Psoas muscle (tissue), 8 donors: ENCODE measurements around the gene ZBTB7A. TPM values are rescaled to one million over a fixed set of nuclear protein-coding genes. Genes with fewer than 3 reads are reported as not detected.

ENCODE experiments used
- ATAC-seq, 4 donors: fragments of 200-7000 bp; cut with Tn5 transposase; one replicate each; pipeline ENCODE4 v1.9.1; 2020; ENCODE audit warnings: moderate library complexity in 3 of 4, mild to moderate bottlenecking in 2 of 4
- DNase-seq, 2 donors: peaks; one replicate each; pipeline ENCODE4 v3.0.0-alpha.2; 2020
- H3K27ac ChIP-seq: fragments of 200-600 bp; one replicate; pipeline ENCODE4 v1.8.0; 2022
- H3K27me3 ChIP-seq, 3 donors: fragments of 200-600 bp in 1 of 3; one replicate each; pipeline versions ENCODE4 v1.6.1 to v1.8.0; 2013 to 2022; ENCODE audit warnings: low read length in 2 of 3, mild to moderate bottlenecking in 2 of 3, moderate library complexity in 1 of 3; ENCODE audit not compliant: insufficient read depth in 3 of 3
- H3K36me3 ChIP-seq, 2 donors: fragments of 200-600 bp in 1 of 2; one replicate each; pipeline versions ENCODE4 v1.6.1 to v1.8.0; 2013 to 2022; ENCODE audit warnings: low read depth in 1 of 2, mild to moderate bottlenecking in 1 of 2, moderate library complexity in 1 of 2; ENCODE audit not compliant: insufficient read depth in 1 of 2
- H3K4me1 ChIP-seq: fragments of 200-600 bp; one replicate; pipeline ENCODE4 v1.8.0; 2022
- H3K4me3 ChIP-seq: fragments of 200-600 bp; one replicate; pipeline ENCODE4 v1.8.0; 2022; ENCODE audit warnings: mild to moderate bottlenecking
- H3K9me3 ChIP-seq: fragments of 200-600 bp; one replicate; pipeline ENCODE4 v1.8.0; 2022
- WGBS, 3 donors: extraction: QIAGEN DNeasy Blood & Tissue Kit; methylation state at CpG; one replicate each; pipeline versions ENCODE4 v1.1.6 to v1.1.7; 2013; 5-methylcytosine and 5-hydroxymethylcytosine counted together
- intact Hi-C, 2 donors: fragments of 100-400 bp; cut with DNase I; formaldehyde crosslinking; loops; one replicate each; pipeline versions ENCODE4 v1.11.0 to v1.14.2; 2022
- polyA plus RNA-seq, 3 donors: library from polyadenylated mRNA; stranded (reverse); fragments of 200-250 nt; gene quantifications; one replicate each; pipeline ENCODE4 v1.2.3, GENCODE V29; 2013
- total RNA-seq, 4 donors: library from RNA; stranded (reverse); fragmentation: NEBNext Ultra II Directional in 2 of 4; extraction: Animal tissue kit (Norgen Biotek cat#: 25700) in 2 of 4; gene quantifications; one replicate each; pipeline versions ENCODE4 v1.2.1 to v1.2.4, GENCODE V29; 2021 to 2023
- TF ChIP-seq, protein P1 (sequence below): fragments of 200-600 bp; IDR thresholded peaks from one replicate; pipeline ENCODE4 v1.8.0; 2022; ENCODE audit warnings: antibody characterized with exemption
- donor health status: healthy with polysubstance abuse.
- donor health status: DM: no; HTN: no; CAD: no; lungs with moderate emphysema.
- donor health status: Bipolar disorder and iron deficiency.
- donor health status: healthy.
- donor health status: DM: yes; HTN: yes; CAD: no.
- donor health status: DM: no; HTN: no; CAD: no.
- donor health status: DM: no; HTN: no; CAD: no.
- donor health status: DM: yes; HTN: yes; CAD: no.

ZBTB7A gene
- total and polyA plus RNA-seq, 7 donors = 18.5 to 55.9 (median 25.7) TPM

GRCh38 chr19:4015705-4016402, 50.8 kb downstream of the ZBTB7A start:
- intact Hi-C loops = no loop called here
- Histone ChIP-seq H3K36me3 (peaks cover 5 to 30% of the 10 kb centered on the region in 2 donors), H3K27ac (peak overlapping the region; percentile 64), H3K4me3 (peak overlapping the region; percentile 54), H3K27me3 (no peaks in the 10 kb centered on the region), H3K4me1 (peaks cover 56% of the 10 kb centered on the region), H3K9me3 (no peaks in the 10 kb centered on the region)
- TF ChIP-seq, protein P1, sequence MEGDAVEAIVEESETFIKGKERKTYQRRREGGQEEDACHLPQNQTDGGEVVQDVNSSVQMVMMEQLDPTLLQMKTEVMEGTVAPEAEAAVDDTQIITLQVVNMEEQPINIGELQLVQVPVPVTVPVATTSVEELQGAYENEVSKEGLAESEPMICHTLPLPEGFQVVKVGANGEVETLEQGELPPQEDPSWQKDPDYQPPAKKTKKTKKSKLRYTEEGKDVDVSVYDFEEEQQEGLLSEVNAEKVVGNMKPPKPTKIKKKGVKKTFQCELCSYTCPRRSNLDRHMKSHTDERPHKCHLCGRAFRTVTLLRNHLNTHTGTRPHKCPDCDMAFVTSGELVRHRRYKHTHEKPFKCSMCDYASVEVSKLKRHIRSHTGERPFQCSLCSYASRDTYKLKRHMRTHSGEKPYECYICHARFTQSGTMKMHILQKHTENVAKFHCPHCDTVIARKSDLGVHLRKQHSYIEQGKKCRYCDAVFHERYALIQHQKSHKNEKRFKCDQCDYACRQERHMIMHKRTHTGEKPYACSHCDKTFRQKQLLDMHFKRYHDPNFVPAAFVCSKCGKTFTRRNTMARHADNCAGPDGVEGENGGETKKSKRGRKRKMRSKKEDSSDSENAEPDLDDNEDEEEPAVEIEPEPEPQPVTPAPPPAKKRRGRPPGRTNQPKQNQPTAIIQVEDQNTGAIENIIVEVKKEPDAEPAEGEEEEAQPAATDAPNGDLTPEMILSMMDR = no peak
- WGBS, 3 donors = 29 to 44% (median 37%) methylated on average over 33 to 37 of the region's 37 CpGs
- DNase-seq (peak in 1 of 2 donors; percentile 76), ATAC-seq (peak; percentile 56 to 71 (median 58))

GRCh38 chr19:4014541-4015491, 51.9 kb downstream of the ZBTB7A start:
- H3K9me3 ChIP-seq = no peaks in the 10 kb centered on the region
- peak overlapping the region; percentile 54 for H3K4me3 ChIP-seq
- DNase-seq (peak; percentile 55 to 74), ATAC-seq (peak; percentile 2 to 24 (median 20))
- 61 to 72% (median 69%) methylated on average over 22 to 25 of the region's 25 CpGs for WGBS, 3 donors
- intact Hi-C loops = loop anchor here in 1 of 2 donors (5.0 kb wide), 1 partner anchor 32 kb away; no protein-coding TSS in a partner anchor
- peak overlapping the region; percentile 64 for H3K27ac ChIP-seq
- no peaks in the 10 kb centered on the region for H3K27me3 ChIP-seq
- TF ChIP-seq, protein P1 = no peak
- H3K4me1 ChIP-seq = peaks cover 63% of the 10 kb centered on the region
- H3K36me3 ChIP-seq = peaks cover 5 to 30% of the 10 kb centered on the region in 2 donors

DNA sequence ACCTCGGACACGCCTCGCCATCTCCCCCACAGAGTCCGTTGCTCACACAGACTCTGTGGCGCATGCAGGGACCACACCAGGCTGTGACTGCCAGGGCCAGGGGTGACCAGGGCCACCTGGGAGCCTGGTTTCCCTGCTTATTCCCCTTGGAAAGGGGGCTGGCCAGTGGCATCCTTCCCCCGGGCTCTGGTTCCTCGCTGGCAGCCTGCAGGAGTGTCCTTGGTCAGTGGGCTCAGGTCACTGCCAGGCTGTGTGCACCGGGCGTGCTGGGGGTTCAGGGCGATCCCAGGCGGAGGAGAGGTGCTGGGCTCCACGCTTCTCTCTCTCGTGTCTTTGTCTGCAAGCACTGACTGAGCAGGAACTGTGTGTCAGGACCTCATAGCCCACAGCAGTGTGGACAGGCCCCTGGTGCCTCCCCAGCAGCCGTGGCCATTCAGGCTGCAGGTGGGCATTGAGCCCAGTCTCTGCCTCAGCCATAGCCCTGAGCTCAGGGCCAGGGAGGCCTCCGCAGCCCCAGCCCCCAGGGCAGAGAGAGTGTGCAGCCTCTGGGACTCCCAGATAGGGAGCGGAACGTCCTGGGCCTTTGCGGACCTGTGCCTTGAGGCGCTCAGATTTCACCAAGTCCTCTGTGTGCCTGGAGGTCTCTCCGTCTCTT, 52.7 kb downstream of the ZBTB7A start:
- H3K4me1 ChIP-seq = peaks cover 71% of the 10 kb centered on the region
- H3K4me3 ChIP-seq = peak overlapping the region; percentile 54
- H3K36me3 ChIP-seq = peaks cover 5 to 30% of the 10 kb centered on the region in 2 donors
- DNase-seq = no peak
- 74 to 90% (median 81%) methylated on average over 19 to 20 of the region's 20 CpGs for WGBS, 3 donors
- intact Hi-C loops = loop anchor here in 1 of 2 donors (5.0 kb wide), 1 partner anchor 33 kb away; no protein-coding TSS in a partner anchor
- peak overlapping the region; percentile 64 for H3K27ac ChIP-seq
- no peaks in the 10 kb centered on the region for H3K27me3 ChIP-seq
- TF ChIP-seq, protein P1 = no peak
- peak in 1 of 4 donors; percentile 7 for ATAC-seq
- H3K9me3 ChIP-seq = no peaks in the 10 kb centered on the region

- Histone ChIP-seq H3K27me3 (no peaks in the 10 kb centered on the region), H3K4me3 (no peak overlapping the region), H3K36me3 (peaks cover 5 to 23% of the 10 kb centered on the region in 2 donors), H3K9me3 (no peaks in the 10 kb centered on the region), H3K4me1 (peaks cover 75% of the 10 kb centered on the region), H3K27ac (peak overlapping the region; percentile 78)
- intact Hi-C loops = loop anchor here in 1 of 2 donors (5.0 kb wide), 1 partner anchor 34 kb away; no protein-coding TSS in a partner anchor
- 94 to 95% (median 95%) methylated on average over 33 of the region's 33 CpGs for WGBS, 3 donors
- ATAC-seq = no peak
- no peak for DNase-seq
- TF ChIP-seq, protein P1 = no peak
These were observed 53.6 kb downstream of the ZBTB7A start for GRCh38 chr19:4012975-4013634.
